Skeletal muscle tissue (tissue), 4 donors: ENCODE measurements around the gene CRB1. TPM values are rescaled to one million over a fixed set of nuclear protein-coding genes. Genes with fewer than 3 reads are reported as not detected.

Experiments
- H3K27ac ChIP-seq: one replicate; pipeline ENCODE4 v1.7.0; 2013; ENCODE audit warnings: mild to moderate bottlenecking, low read depth, low read length, inconsistent platforms
- H3K27me3 ChIP-seq, 3 donors: one replicate each; pipeline ENCODE4 v1.7.0; 2013; ENCODE audit warnings: low read length in 3 of 3; ENCODE audit not compliant: control insufficient read depth in 3 of 3, insufficient read depth in 3 of 3
- H3K36me3 ChIP-seq, 3 donors: one replicate each; pipeline ENCODE4 v1.7.0; 2013; ENCODE audit warnings: low read length in 3 of 3; ENCODE audit not compliant: control insufficient read depth in 3 of 3, insufficient read depth in 3 of 3
- H3K4me1 ChIP-seq, 3 donors: one replicate each; pipeline ENCODE4 v1.7.0; 2013; ENCODE audit warnings: low read length in 3 of 3, mild to moderate bottlenecking in 3 of 3; ENCODE audit not compliant: control insufficient read depth in 3 of 3, insufficient read depth in 3 of 3
- H3K4me3 ChIP-seq, 3 donors: one replicate each; pipeline ENCODE4 v1.7.0; 2013; ENCODE audit warnings: low read length in 3 of 3
- H3K9ac ChIP-seq, 3 donors: one replicate each; pipeline ENCODE4 v1.7.0; 2013; ENCODE audit warnings: low read length in 3 of 3, mild to moderate bottlenecking in 3 of 3, moderate library complexity in 2 of 3, low read depth in 1 of 3
- H3K9me3 ChIP-seq, 3 donors: one replicate each; pipeline ENCODE4 v1.7.0; 2013; ENCODE audit warnings: low read length in 3 of 3; ENCODE audit not compliant: control insufficient read depth in 3 of 3
- total RNA-seq: library from RNA; depleted of rRNA; stranded (reverse); fragments of >200 nt; gene quantifications from one replicate; pipeline ENCODE4 v1.2.3, GENCODE V29; 2014
- donor health status: Osteomylitis.

Gene CRB1
- total RNA-seq, 1 donor from 2014 or later, result 1.0 TPM

DNA sequence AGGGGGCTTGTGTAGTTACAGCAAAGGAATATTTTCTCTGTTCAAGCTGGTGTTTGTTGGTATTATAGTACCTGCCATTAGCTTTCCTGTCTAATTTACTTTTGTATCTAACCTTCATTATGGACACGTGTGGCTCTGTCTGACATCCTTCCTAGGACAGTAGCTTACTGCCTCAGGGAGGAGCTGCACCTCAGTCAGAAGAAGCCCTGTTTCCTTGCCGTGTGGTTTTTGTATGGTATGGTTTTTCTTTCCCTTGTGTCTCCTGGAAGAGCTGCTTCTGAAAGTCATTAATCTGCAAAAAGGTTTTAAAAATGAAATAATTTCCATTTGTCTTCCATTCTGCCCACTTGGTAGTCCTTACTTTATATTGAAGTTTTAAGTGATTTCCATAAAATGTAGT, 17.4 kb upstream of the CRB1 start:
- Histone ChIP-seq H3K27ac (no peak overlapping the region), H3K4me3 (no peak overlapping the region), H3K9ac (no peak overlapping the region), H3K27me3 (no peaks in the 10 kb centered on the region), H3K4me1 (no peaks in the 10 kb centered on the region), H3K9me3 (no peaks in the 10 kb centered on the region), H3K36me3 (no peaks in the 10 kb centered on the region)

DNA sequence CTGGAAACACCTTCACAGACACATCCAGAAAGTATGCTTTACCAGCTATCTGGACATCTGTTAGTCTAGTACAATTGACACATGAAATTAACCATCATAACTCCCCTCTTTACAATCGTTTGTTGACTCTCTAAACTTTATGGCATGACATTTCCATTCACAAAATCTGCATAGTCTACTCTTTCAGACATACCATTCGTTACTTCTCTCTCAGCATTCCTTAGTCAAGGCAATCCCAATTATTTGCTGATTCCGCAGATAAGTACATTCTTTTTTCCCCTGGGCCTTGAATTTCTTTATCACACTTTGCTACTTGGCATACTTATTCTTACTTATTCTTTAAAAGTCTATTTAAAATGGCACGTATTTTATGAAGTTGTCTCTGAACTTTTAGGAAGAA, 15.1 kb upstream of the CRB1 start:
- Histone ChIP-seq H3K4me1 (no peaks in the 10 kb centered on the region), H3K9ac (no peak overlapping the region), H3K9me3 (no peaks in the 10 kb centered on the region), H3K27me3 (no peaks in the 10 kb centered on the region), H3K4me3 (no peak overlapping the region), H3K27ac (no peak overlapping the region), H3K36me3 (no peaks in the 10 kb centered on the region)

- no peaks in the 10 kb centered on the region for H3K36me3 ChIP-seq
- H3K4me1 ChIP-seq, result no peaks in the 10 kb centered on the region
- H3K9ac ChIP-seq, result no peak overlapping the region
- H3K27ac ChIP-seq, result no peak overlapping the region
- H3K4me3 ChIP-seq, result no peak overlapping the region
- H3K27me3 ChIP-seq, result no peaks in the 10 kb centered on the region
- no peaks in the 10 kb centered on the region for H3K9me3 ChIP-seq
These were observed 13.2 kb upstream of the CRB1 start for GRCh38 chr1:197254866-197255265.

DNA sequence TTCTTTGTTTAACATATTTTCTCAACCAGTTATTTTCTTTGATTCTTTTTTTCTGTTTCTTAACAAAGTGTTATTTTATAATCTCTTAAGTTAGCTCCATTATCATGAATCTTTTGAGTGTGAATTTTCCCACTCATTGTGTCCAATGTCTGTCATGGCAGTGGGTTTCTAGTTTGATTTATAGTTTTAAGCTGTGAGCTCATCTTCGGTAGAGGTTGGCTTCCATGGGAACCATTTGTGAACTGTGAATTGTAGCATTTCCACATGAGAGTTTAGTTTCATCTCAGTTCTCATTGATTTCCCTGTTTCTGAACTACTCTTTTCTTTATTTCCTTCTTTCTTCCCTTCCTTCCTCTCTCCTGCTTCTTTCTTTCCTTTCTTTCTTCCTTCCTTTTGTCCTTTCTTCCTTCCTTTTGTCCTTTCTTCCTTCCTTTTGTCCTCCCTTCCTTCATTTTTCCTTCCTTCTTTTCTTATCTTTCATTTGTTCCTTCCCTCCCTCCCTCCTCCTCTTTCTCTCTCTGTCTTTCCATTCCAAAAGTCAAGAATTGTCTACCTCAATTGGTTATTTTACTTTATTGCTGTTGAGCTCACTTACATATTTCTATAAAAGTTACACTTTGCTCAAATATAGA, 3.0 kb upstream of the CRB1 start:
- Histone ChIP-seq H3K27me3 (no peaks in the 10 kb centered on the region), H3K27ac (no peak overlapping the region), H3K4me3 (no peak overlapping the region), H3K9ac (no peak overlapping the region), H3K4me1 (no peaks in the 10 kb centered on the region), H3K9me3 (no peaks in the 10 kb centered on the region), H3K36me3 (no peaks in the 10 kb centered on the region)

GRCh38 chr1:197269053-197269452, 1.0 kb downstream of the CRB1 start:
- H3K4me1 ChIP-seq, result no peaks in the 10 kb centered on the region
- no peaks in the 10 kb centered on the region for H3K27me3 ChIP-seq
- no peak overlapping the region for H3K4me3 ChIP-seq
- H3K9ac ChIP-seq, result no peak overlapping the region
- no peaks in the 10 kb centered on the region for H3K9me3 ChIP-seq
- no peaks in the 10 kb centered on the region for H3K36me3 ChIP-seq
- no peak overlapping the region for H3K27ac ChIP-seq

DNA sequence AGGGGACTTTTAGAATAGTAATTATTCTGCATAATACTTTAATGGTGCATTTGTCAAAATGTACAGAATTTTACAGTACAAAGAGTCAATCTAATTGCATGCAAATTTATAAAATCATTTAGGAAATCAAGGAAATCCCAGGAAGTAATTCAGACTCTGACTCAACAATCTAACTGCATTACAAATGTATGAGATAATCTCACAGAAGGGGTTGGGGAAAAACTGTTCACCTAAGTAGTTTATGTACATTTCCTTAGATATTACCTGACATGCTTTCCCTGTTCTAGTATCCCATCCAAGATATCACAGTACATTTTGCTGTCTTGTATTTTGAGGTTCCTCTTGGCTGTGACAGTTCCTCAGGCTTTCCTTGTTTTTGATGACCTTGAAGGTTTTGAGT, 4.7 kb downstream of the CRB1 start:
- H3K9ac ChIP-seq, result no peak overlapping the region
- no peaks in the 10 kb centered on the region for H3K36me3 ChIP-seq
- H3K27ac ChIP-seq, result no peak overlapping the region
- H3K4me1 ChIP-seq, result no peaks in the 10 kb centered on the region
- H3K4me3 ChIP-seq, result no peak overlapping the region
- no peaks in the 10 kb centered on the region for H3K9me3 ChIP-seq
- no peaks in the 10 kb centered on the region for H3K27me3 ChIP-seq

GRCh38 chr1:197277166-197277565, 9.1 kb downstream of the CRB1 start:
- no peaks in the 10 kb centered on the region for H3K4me1 ChIP-seq
- H3K9me3 ChIP-seq, result no peaks in the 10 kb centered on the region
- H3K4me3 ChIP-seq, result no peak overlapping the region
- H3K27ac ChIP-seq, result no peak overlapping the region
- no peak overlapping the region for H3K9ac ChIP-seq
- no peaks in the 10 kb centered on the region for H3K36me3 ChIP-seq
- no peaks in the 10 kb centered on the region for H3K27me3 ChIP-seq

GRCh38 chr1:197284325-197284724, 16.3 kb downstream of the CRB1 start:
- Histone ChIP-seq H3K27ac (no peak overlapping the region), H3K36me3 (no peaks in the 10 kb centered on the region), H3K27me3 (no peaks in the 10 kb centered on the region), H3K4me3 (no peak overlapping the region), H3K9me3 (no peaks in the 10 kb centered on the region), H3K9ac (no peak overlapping the region), H3K4me1 (no peaks in the 10 kb centered on the region)

DNA sequence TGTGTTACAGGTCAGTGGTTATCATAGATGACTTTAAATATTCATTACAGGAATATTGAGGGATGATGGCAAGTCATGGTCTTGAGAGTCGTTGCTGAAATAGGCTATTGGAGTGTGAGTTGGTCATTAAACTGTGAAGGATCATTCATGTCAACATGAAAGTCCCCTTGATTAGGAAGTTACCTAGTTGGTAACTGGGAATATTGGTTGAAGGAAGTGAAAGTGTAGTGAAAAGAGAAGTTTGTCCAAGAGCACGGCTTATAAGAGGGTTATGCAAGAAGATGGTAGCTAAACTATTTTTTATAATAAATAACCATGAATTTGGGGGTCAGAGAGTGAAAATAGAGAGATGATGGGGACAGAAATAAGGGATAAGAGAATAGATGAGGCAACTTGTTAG, 16.9 kb downstream of the CRB1 start:
- Histone ChIP-seq H3K9me3 (no peaks in the 10 kb centered on the region), H3K4me1 (no peaks in the 10 kb centered on the region), H3K27ac (no peak overlapping the region), H3K9ac (no peak overlapping the region), H3K27me3 (no peaks in the 10 kb centered on the region), H3K36me3 (no peaks in the 10 kb centered on the region), H3K4me3 (no peak overlapping the region)

DNA sequence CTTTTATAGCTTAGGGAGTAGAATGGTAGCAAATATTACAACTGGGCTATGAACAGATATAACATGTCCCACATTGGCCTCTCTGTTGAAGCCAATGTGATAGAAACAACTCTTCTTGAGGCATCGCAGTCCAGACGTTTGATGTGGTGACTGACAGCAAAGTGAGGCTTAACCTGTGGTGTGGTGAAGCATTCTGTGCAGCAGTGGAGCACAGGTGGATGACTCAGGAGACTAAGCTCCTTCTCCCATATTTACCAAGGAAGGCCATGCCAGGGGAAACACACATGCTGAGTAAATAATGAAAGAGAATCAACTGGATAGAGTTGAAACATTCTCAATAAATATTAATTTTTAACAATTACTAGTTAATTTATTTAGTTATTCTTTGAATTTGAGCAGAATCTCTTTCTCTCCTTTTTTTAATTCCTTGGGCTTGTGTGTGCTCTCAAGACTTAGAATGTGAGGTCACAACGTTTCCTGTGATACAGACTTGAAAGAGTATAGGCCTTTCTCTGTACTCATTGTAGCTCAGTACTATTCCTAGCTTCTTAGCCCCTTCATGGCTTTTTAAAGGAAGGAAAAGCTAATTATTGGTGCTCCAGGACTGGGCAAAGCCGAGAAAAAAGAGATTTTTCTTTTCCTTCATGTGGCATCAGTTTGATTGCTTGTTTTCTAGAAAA, 17.6 kb downstream of the CRB1 start:
- no peak overlapping the region for H3K4me3 ChIP-seq
- no peak overlapping the region for H3K27ac ChIP-seq
- H3K36me3 ChIP-seq, result no peaks in the 10 kb centered on the region
- no peaks in the 10 kb centered on the region for H3K27me3 ChIP-seq
- no peak overlapping the region for H3K9ac ChIP-seq
- no peaks in the 10 kb centered on the region for H3K9me3 ChIP-seq
- H3K4me1 ChIP-seq, result no peaks in the 10 kb centered on the region
